GM21529 (cell line): ENCODE results near the gene SLA2.
A peak's percentile ranks its signal among the peaks of the same experiment; 100 is the strongest.
"Not testable (repeated sequence)": the region's sequence is repeated elsewhere in the genome, so short reads cannot be mapped to it uniquely, and the experiment has no call there.

ENCODE experiments used
- ATAC-seq: cut with Tn5 transposase; IDR thresholded peaks from one replicate; pipeline ENCODE4 v1.9.1; 2021; ENCODE audit not compliant: unreplicated experiment

The SLA2 gene

GRCh38 chr20:36576081-36576445, 69.9 kb downstream of the SLA2 start:
- ATAC-seq, result no peak

- no peak for ATAC-seq
These were observed 71.4 kb downstream of the SLA2 start for GRCh38 chr20:36574366-36575135.

GRCh38 chr20:36573798-36574365, 72.1 kb downstream of the SLA2 start:
- no peak for ATAC-seq

GRCh38 chr20:36573103-36573797, 72.7 kb downstream of the SLA2 start, which contains the start of gene TGIF2:
Gene TGIF2, plus strand, starts transcription at chr20:36573597. Its CDS starts 5,178 bp downstream, at chr20:36578775.
- ATAC-seq, result peak; percentile 63

- peak; percentile 11 for ATAC-seq
These were observed 73.3 kb downstream of the SLA2 start for GRCh38 chr20:36572701-36573102.

- no peak for ATAC-seq
These were observed 74.2 kb downstream of the SLA2 start for GRCh38 chr20:36571564-36572504.

- ATAC-seq, result no peak
These were observed 76.1 kb downstream of the SLA2 start for GRCh38 chr20:36569847-36570429.

GRCh38 chr20:36565520-36565919, 80.5 kb downstream of the SLA2 start:
- ATAC-seq, result no peak

- ATAC-seq, result not testable (repeated sequence)
These were observed 81.3 kb downstream of the SLA2 start for GRCh38 chr20:36564726-36565121.

GRCh38 chr20:36564078-36564725, 81.8 kb downstream of the SLA2 start:
- ATAC-seq, result not testable (repeated sequence)

- no peak for ATAC-seq
These were observed 82.6 kb downstream of the SLA2 start for GRCh38 chr20:36563374-36563773.

- ATAC-seq, result no peak
These were observed 83.3 kb downstream of the SLA2 start for GRCh38 chr20:36562724-36563123.
